ENCODE data around the gene PPP1R12B.
"Not testable (repeated sequence)": the region's sequence is repeated elsewhere in the genome, so short reads cannot be mapped to it uniquely, and the experiment has no call there.

Gene PPP1R12B

GRCh38 chr1:202565890-202566602 is 217.5 kb downstream of the PPP1R12B start:
- DNase-seq, result no peak

- no peak for DNase-seq
Measured at GRCh38 chr1:202567738-202568137, 219.2 kb downstream of the PPP1R12B start.

- DNase-seq, result no peak
Measured at GRCh38 chr1:202568410-202568809, 219.9 kb downstream of the PPP1R12B start.

- DNase-seq, result no peak
Measured at GRCh38 chr1:202568826-202569225, 220.3 kb downstream of the PPP1R12B start.

- DNase-seq, result no peak
Measured at GRCh38 chr1:202569393-202570322, 221.2 kb downstream of the PPP1R12B start.

GRCh38 chr1:202571719-202572339 is 223.3 kb downstream of the PPP1R12B start:
- DNase-seq, result no peak

- no peak for DNase-seq
Measured at GRCh38 chr1:202572867-202573266, 224.4 kb downstream of the PPP1R12B start.

- DNase-seq, result no peak
Measured at GRCh38 chr1:202575918-202576653, 227.6 kb downstream of the PPP1R12B start.

- no peak for DNase-seq
Measured at GRCh38 chr1:202576816-202577215, 228.3 kb downstream of the PPP1R12B start.

- DNase-seq, result no peak
Measured at GRCh38 chr1:202577381-202577780, 228.9 kb downstream of the PPP1R12B start.

- DNase-seq, result no peak
Measured at GRCh38 chr1:202578001-202578504, 229.6 kb downstream of the PPP1R12B start.

- no peak for DNase-seq
Measured at GRCh38 chr1:202578565-202578964, 230.1 kb downstream of the PPP1R12B start.

- DNase-seq, result no peak
Measured at GRCh38 chr1:202579806-202580205, 231.3 kb downstream of the PPP1R12B start.

- no peak for DNase-seq
Measured at GRCh38 chr1:202580619-202581018, 232.1 kb downstream of the PPP1R12B start.

- DNase-seq, result not testable (repeated sequence)
Measured at GRCh38 chr1:202582350-202582749, 233.9 kb downstream of the PPP1R12B start.

GRCh38 chr1:202584707-202585589 is 236.4 kb downstream of the PPP1R12B start:
- DNase-seq, result no peak

GRCh38 chr1:202585590-202585933 is 237.1 kb downstream of the PPP1R12B start:
- DNase-seq, result no peak

- no peak for DNase-seq
Measured at GRCh38 chr1:202586018-202586821, 237.7 kb downstream of the PPP1R12B start.

- DNase-seq, result no peak
Measured at GRCh38 chr1:202586871-202587270, 238.4 kb downstream of the PPP1R12B start.

GRCh38 chr1:202587859-202588485 is 239.5 kb downstream of the PPP1R12B start:
- no peak for DNase-seq
